Fibroblast of the aortic adventitia (primary cell): ENCODE results near the gene METTL14. TPM values are rescaled to one million over a fixed set of nuclear protein-coding genes. Genes with fewer than 3 reads are reported as not detected.

Source experiments
- DNase-seq: peaks from one replicate; pipeline ENCODE4 v3.0.0-alpha.2; 2010; ENCODE audit warnings: low read depth
- H3K4me3 ChIP-seq: 2 replicates; pipeline ENCODE4 v1.5.1; 2011; ENCODE audit warnings: low read depth, mild to moderate bottlenecking, control low read depth, low read length, moderate library complexity
- CTCF ChIP-seq: IDR thresholded peaks from 2 replicates; pipeline ENCODE4 v1.5.1; 2011; ENCODE audit warnings: mild to moderate bottlenecking, low read length, control low read depth, inconsistent platforms; ENCODE audit not compliant: insufficient read depth
- total RNA-seq: library from RNA; depleted of rRNA; stranded (reverse); fragments of >200 nt; gene quantifications from 2 replicates; pipeline ENCODE4 v1.2.3, GENCODE V29; 2012; ENCODE audit warnings: low replicate concordance

Gene METTL14
- total RNA-seq, 1 donor: 27.5 TPM

- no peak for TF ChIP-seq CTCF
- H3K4me3 ChIP-seq: no peak overlapping the region
- peak; percentile 82 for DNase-seq
Observed at GRCh38 chr4:118757761-118758251, 72.6 kb downstream of the METTL14 start.

GRCh38 chr4:118758293-118758692, 73.1 kb downstream of the METTL14 start:
- peak; percentile 92 for DNase-seq

GRCh38 chr4:118759481-118759880, 74.3 kb downstream of the METTL14 start:
- no peak overlapping the region for H3K4me3 ChIP-seq
- no peak for TF ChIP-seq CTCF
- no peak for DNase-seq

More at GRCh38 chr4:118758293-118758692, 73.1 kb downstream of the METTL14 start:
- H3K4me3 ChIP-seq: no peak overlapping the region
- no peak for TF ChIP-seq CTCF

GRCh38 chr4:118760092-118760491, 74.9 kb downstream of the METTL14 start:
- TF ChIP-seq CTCF: no peak
- DNase-seq: no peak
- no peak overlapping the region for H3K4me3 ChIP-seq

- no peak for DNase-seq
- TF ChIP-seq CTCF: no peak
- no peak overlapping the region for H3K4me3 ChIP-seq
Observed at GRCh38 chr4:118760493-118760892, 75.3 kb downstream of the METTL14 start.

GRCh38 chr4:118761397-118762016, 76.3 kb downstream of the METTL14 start:
- no peak overlapping the region for H3K4me3 ChIP-seq
- TF ChIP-seq CTCF: no peak
- DNase-seq: peak; percentile 61

GRCh38 chr4:118762155-118762554, 77.0 kb downstream of the METTL14 start:
- DNase-seq: no peak
- TF ChIP-seq CTCF: no peak

More at GRCh38 chr4:118762155-118762554, 77.0 kb downstream of the METTL14 start:
- no peak overlapping the region for H3K4me3 ChIP-seq
